KBM-7 (cell line): ENCODE measurements around the gene SHOX.

Experiments
- DNase-seq: peaks from one replicate; pipeline ENCODE4 v3.0.0-alpha.2; 2015
- in situ Hi-C: fragments of 300-500 bp; cut with MboI; formaldehyde crosslinking; loops from 2 replicates; pipeline ENCODE4 v1.14.3; 2020; ENCODE audit warnings: low sequenced_read_pairs, low pct_unique_long_range_greater_than_20kb, mixed read lengths

SHOX gene

DNA sequence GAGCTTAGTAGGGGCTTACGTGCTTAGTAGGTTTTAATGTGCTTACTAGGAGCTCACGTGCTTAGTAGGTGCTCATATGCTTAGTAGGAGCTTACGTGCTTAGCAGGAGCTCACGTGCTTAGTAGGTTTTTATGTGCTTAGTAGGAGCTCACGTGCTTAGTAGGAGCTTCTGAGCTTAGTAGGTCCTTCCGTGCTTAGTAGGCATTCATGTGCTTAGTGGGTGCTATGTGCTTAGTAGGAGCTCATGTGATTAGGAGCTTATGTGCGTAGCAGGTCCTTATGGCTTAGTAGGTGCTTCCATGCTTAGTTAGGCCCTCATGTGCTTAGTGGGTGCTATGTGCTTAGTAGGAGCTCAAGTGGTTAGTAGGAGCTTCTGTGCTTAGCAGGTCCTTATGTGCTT, 59.4 kb downstream of the SHOX start:
- no peak for DNase-seq
- in situ Hi-C loops = no loop called here

DNA sequence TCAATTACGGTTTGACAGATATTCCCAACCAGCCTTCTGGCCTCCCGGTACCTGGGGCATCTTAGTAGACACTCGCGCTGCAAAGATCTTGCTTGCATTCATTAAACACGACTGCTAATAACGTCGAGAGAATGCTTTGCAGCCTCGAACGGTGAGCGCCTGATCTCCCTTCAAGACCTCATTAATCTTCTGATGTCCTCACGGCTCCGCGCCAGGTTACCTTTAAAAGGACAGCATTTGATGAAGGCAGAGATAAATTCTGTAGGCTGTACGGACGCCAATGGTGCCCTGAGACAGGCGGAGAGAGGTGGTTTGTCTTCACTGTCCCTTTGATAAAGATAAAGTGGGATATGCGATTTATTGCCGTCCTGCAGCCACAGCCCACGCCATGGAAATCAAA, 64.2 kb downstream of the SHOX start:
- no peak for DNase-seq
- in situ Hi-C loops = no loop called here

DNA sequence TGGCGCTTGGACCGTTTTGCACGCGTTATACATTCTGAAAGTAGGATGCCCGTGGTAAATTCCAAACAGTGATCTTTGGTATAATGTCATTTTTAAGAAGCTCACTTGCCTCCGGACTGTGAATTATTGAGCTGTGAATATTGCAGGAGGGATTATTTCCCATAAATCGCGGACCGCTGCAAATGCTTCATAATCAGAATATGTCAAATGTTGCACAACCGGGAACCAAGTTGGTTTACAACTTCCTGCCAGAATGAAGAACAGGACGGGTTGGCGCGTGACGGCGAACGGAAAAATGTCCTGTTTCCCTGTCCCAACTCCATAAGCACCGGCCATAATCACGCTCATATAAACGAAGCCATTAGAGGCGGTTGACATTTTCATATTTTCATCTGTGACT, 67.6 kb downstream of the SHOX start:
- DNase-seq = peak; percentile 88
- in situ Hi-C loops = no loop called here

DNA sequence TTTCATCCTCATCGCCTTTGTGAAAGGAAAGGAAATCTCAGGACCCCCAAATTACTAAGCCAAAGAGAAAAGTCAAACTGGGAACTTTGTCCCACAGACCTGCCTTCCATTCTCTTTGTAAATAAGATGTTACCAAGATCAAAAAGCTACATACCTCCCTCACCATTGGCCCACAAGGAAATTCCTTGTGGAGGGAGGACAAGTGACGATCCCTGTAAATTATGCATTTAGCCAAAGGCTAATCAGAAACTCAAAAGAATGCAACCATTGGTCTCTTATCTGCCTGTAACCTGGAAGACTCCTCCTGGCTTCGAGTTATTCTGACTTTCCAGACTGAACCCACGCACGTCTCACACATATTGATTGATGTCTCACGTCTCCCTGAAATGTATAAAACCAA, 70.3 kb downstream of the SHOX start:
- in situ Hi-C loops = no loop called here

DNA sequence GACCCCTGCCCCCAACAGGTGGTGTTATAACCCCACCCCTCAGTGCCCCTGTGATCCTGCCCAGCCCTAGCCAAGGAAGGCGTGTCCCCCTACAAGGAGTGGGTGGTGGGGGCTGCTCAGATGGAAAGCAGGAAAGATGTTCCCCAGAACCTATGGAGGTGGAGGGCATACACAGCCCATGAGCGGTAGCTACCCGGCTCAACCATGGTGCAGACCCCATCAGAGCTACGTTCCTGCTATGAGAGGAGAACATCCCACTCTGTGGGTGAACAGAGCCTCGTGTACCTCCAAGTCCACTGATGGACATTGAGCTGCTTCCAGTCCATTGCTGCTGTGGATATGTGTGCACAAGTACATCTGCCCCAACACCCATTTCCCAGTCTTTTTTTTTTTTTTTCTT, 71.1 kb downstream of the SHOX start:
- in situ Hi-C loops = no loop called here
- DNase-seq = no peak

More for the DNA sequence above, 70.3 kb downstream of the SHOX start:
- no peak for DNase-seq

DNA sequence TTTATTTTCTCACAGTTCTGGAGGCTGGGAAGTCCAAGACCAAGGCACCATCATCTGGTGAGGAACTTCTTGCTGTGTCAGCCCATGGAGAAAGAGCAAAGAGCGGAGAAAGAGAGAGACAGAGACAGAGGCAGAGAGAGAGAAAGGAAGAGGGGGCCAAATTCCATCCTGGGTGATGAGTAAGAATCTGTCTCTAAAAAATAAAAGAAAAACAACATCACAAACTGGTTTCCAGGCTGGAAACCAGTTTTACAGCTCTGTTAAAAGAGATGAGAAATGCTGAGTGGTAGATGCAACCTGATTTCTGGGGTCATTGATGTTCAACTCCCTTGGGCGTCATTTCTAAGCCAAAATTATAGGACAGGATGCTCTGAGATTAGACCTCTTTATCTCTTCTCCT, 72.9 kb downstream of the SHOX start:
- in situ Hi-C loops = no loop called here
- no peak for DNase-seq

DNA sequence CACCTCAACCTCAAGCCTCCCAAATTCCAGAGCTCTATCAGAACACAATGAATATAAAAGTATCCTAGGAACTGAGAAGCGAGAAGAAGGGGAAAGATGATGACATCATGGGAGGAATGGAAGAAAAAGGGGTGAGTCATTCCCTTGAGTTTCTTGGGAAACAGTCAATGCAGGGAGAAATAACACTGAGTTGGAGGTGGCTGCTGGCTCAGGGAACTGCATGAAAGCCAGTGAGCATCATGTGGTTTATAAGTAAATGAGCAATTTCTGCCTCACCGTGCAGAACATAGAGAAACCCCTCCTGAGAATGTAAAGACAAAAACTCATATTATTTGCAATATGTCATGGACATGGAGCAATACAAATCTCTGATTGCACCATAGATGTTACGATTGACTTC, 73.3 kb downstream of the SHOX start:
- no peak for DNase-seq
- in situ Hi-C loops = no loop called here
